Ascending aorta (tissue), 2 donors: ENCODE results near the gene TUBA8. TPM values are rescaled to one million over a fixed set of nuclear protein-coding genes. Genes with fewer than 3 reads are reported as not detected.

Experiments
- DNase-seq, 2 donors: peaks; one replicate each; pipeline ENCODE4 v3.0.0-alpha.2; 2019; ENCODE audit warnings: low spot score in 2 of 2
- H3K27ac ChIP-seq, 2 donors: fragments of 200-600 bp; sonication (generic); one replicate each; pipeline ENCODE4 v1.5.1; 2016 to 2017; ENCODE audit warnings: mild to moderate bottlenecking in 1 of 2
- H3K27me3 ChIP-seq: fragments of 200-600 bp; sonication (generic); one replicate; pipeline ENCODE4 v1.5.1; 2017
- H3K36me3 ChIP-seq, 2 donors: fragments of 200-600 bp; sonication (generic); one replicate each; pipeline ENCODE4 v1.5.1; 2016
- H3K4me1 ChIP-seq, 2 donors: fragments of 200-600 bp; sonication (generic); one replicate each; pipeline ENCODE4 v1.5.1; 2016 to 2017; ENCODE audit warnings: mild to moderate bottlenecking in 1 of 2
- H3K4me3 ChIP-seq, 2 donors: fragments of 200-600 bp; sonication (generic); one replicate each; pipeline ENCODE4 v1.5.1; 2016 to 2017; ENCODE audit warnings: mild to moderate bottlenecking in 1 of 2
- H3K9me3 ChIP-seq, 2 donors: fragments of 200-600 bp; sonication (generic); one replicate each; pipeline ENCODE4 v1.5.1; 2016
- intact Hi-C: fragments of 100-400 bp; cut with DNase I; formaldehyde crosslinking; loops from one replicate; pipeline ENCODE4 v1.15.1; 2023
- total RNA-seq: library from RNA; depleted of rRNA; stranded (reverse); fragments of >200 nt; gene quantifications from one replicate; pipeline ENCODE4 v1.1.0, GENCODE V29; 2016
- TF ChIP-seq, protein P1 (sequence below), 3 experiments: fragments of 200-600 bp in 2 of 3; fragments of 450-650 bp in 1 of 3; sonication (generic) in 2 of 3; IDR thresholded peaks; one replicate each; pipeline ENCODE4 v1.5.1; 2016 to 2019; ENCODE audit warnings: antibody characterized with exemption in 3 of 3, mild to moderate bottlenecking in 1 of 3, moderate library complexity in 1 of 3

TUBA8 gene
- total RNA-seq, 1 donor from 2014 or later: not detected

DNA sequence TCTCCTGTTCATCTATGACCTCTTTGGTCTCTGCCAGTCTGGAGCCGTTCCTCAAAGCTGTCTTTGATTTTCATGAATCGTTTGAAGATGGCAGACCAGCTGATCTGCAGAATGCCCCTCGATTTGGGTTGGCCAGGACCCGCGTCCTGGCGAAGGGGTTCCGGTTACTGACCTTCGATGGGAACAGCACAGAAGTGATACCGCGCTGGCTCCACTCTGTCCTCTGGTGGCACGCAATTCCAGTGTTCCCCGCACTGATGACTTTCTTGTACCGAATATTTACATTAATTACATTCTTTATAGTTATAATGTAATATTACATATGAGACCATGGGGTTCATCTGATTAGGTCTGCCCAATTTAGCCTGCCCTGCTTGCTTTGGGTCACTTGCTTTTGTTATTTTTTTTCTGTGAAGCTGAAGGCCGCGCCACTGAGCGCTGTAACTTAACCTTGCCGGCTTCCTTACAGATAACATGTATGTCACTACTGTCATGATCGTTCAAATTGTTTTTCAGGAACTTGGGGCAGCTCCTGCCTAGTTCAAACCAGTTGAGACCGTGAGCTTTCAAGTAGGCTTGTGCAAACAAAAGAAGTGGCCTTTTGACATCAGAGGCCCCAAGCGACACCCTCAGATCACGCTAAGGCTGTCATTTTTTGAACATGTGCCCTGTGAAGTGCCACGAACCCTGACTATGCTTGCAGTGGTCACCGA, 35.2 kb downstream of the TUBA8 start:
- intact Hi-C loops: no loop called here
- DNase-seq: no peak
- H3K9me3 ChIP-seq: no peaks in the 10 kb centered on the region
- H3K4me3 ChIP-seq: no peak overlapping the region
- no peak overlapping the region for H3K27ac ChIP-seq
- H3K27me3 ChIP-seq: no peaks in the 10 kb centered on the region
- no peaks in the 10 kb centered on the region for H3K36me3 ChIP-seq
- peaks cover 0 to 2% of the 10 kb centered on the region in 2 donors for H3K4me1 ChIP-seq
- TF ChIP-seq, protein P1, sequence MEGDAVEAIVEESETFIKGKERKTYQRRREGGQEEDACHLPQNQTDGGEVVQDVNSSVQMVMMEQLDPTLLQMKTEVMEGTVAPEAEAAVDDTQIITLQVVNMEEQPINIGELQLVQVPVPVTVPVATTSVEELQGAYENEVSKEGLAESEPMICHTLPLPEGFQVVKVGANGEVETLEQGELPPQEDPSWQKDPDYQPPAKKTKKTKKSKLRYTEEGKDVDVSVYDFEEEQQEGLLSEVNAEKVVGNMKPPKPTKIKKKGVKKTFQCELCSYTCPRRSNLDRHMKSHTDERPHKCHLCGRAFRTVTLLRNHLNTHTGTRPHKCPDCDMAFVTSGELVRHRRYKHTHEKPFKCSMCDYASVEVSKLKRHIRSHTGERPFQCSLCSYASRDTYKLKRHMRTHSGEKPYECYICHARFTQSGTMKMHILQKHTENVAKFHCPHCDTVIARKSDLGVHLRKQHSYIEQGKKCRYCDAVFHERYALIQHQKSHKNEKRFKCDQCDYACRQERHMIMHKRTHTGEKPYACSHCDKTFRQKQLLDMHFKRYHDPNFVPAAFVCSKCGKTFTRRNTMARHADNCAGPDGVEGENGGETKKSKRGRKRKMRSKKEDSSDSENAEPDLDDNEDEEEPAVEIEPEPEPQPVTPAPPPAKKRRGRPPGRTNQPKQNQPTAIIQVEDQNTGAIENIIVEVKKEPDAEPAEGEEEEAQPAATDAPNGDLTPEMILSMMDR (IDR thresholded peaks at IDR 0.05): no peak

DNA sequence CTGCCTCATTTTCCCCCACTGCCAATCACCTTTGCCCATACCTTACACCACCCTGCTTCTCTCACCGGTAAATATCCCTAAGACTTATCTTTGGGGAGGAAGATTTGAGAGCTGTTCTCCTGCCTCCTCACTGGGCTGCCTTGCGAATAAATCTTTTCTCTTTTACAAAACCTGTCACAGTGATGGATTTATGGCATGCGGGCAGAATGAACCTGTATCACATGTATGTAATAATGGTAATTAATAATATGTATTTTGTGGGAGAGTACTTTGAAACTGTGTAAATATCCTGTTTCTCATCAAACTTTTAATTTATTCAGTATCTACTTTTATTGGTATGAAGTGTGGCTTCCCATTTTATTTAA, 35.8 kb downstream of the TUBA8 start:
- no peak for DNase-seq
- Histone ChIP-seq H3K4me3 (no peak overlapping the region), H3K27ac (no peak overlapping the region), H3K9me3 (no peaks in the 10 kb centered on the region), H3K27me3 (no peaks in the 10 kb centered on the region), H3K4me1 (peaks cover 0 to 2% of the 10 kb centered on the region in 2 donors), H3K36me3 (no peaks in the 10 kb centered on the region)
- TF ChIP-seq, protein P1 (IDR thresholded peaks at IDR 0.05): no peak
- intact Hi-C loops: no loop called here

DNA sequence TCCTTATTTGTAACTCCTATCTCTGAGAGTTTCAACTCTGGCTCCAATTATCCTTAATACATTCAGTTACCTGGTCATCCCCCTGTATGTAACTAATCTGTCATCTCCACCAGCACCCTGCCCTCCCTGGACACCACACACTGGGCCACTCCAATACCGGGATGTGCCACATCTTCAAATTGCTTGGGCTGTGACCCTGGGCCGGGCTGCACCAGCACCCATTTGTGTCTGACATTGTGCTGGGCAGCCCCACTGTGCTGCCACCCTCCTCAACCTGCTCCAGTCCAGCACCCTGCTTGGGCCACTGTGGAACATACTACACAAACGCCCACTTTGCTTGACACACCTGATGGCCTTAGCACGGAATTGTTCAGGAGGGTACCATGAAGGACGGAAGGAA, 37.2 kb downstream of the TUBA8 start:
- H3K36me3 ChIP-seq: no peaks in the 10 kb centered on the region
- no peak overlapping the region for H3K4me3 ChIP-seq
- intact Hi-C loops: no loop called here
- TF ChIP-seq, protein P1 (IDR thresholded peaks at IDR 0.05): no peak
- no peak for DNase-seq
- no peaks in the 10 kb centered on the region for H3K9me3 ChIP-seq
- H3K27ac ChIP-seq: no peak overlapping the region
- peaks cover 0 to 2% of the 10 kb centered on the region in 2 donors for H3K4me1 ChIP-seq
- H3K27me3 ChIP-seq: no peaks in the 10 kb centered on the region

DNA sequence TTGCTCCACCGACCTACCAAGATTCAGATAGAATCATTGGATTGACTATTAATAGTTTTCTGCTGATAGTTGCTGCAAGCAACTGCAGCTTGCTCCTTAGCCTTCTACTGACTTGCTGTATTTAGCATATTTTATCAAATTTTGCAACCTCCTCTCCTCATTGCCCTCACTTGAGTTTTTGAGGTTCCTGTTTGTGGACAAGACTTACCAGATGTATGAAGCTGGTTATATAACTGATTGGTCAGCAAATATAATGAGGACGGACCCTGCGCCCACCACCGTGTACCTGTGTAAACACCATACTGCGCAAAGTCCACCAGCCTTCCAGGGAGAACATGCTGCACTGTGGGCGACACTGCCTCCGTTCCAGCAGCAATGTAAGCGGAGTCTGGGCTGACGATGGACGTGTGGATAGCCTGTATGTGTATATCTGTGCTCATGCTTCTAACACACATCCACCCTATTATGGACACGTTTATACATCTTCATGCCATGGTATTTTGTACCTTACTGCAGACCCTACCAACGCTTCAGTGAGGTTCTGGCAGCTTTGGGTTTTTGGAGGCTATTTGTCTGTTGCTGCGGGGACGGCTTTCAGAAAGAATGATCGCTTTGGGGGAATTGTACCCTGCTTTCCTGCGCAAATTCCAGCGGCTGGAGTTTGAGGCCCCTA, 37.8 kb downstream of the TUBA8 start:
- H3K36me3 ChIP-seq: no peaks in the 10 kb centered on the region
- H3K4me1 ChIP-seq: peaks cover 0 to 2% of the 10 kb centered on the region in 2 donors
- no peak for DNase-seq
- no peaks in the 10 kb centered on the region for H3K27me3 ChIP-seq
- intact Hi-C loops: no loop called here
- TF ChIP-seq, protein P1 (IDR thresholded peaks at IDR 0.05): no peak
- H3K9me3 ChIP-seq: no peaks in the 10 kb centered on the region
- no peak overlapping the region for H3K27ac ChIP-seq
- no peak overlapping the region for H3K4me3 ChIP-seq

DNA sequence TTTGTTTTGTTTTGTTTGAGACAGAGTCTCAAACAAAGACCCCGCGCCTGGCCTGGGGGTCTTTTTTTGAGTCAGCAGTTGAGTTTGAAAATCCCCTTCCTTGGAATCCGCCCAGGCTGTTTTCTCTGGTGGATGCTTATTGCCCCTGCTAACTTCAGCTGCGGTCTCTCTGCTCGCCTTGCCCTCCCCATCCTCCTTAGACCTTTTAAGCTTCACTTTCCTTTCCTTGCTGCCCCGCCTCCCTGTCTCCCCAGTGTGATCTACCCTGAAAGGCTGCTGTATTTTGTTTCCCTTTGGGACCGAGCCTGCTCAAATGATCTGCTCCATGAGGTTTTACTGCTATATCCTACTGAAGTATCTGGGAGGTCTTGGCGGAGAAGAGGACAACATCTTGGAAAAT, 41.9 kb downstream of the TUBA8 start:
- Histone ChIP-seq H3K4me1 (peaks cover 6 to 9% of the 10 kb centered on the region in 2 donors), H3K9me3 (no peaks in the 10 kb centered on the region), H3K27me3 (no peaks in the 10 kb centered on the region), H3K4me3 (no peak overlapping the region), H3K27ac (no peak overlapping the region), H3K36me3 (no peaks in the 10 kb centered on the region)
- TF ChIP-seq, protein P1 (IDR thresholded peaks at IDR 0.05): no peak
- intact Hi-C loops: no loop called here
- no peak for DNase-seq
